ENCODE results near the gene GRK1.
"Not testable (repeated sequence)": the region's sequence is repeated elsewhere in the genome, so short reads cannot be mapped to it uniquely, and the experiment has no call there.

Gene GRK1

DNA sequence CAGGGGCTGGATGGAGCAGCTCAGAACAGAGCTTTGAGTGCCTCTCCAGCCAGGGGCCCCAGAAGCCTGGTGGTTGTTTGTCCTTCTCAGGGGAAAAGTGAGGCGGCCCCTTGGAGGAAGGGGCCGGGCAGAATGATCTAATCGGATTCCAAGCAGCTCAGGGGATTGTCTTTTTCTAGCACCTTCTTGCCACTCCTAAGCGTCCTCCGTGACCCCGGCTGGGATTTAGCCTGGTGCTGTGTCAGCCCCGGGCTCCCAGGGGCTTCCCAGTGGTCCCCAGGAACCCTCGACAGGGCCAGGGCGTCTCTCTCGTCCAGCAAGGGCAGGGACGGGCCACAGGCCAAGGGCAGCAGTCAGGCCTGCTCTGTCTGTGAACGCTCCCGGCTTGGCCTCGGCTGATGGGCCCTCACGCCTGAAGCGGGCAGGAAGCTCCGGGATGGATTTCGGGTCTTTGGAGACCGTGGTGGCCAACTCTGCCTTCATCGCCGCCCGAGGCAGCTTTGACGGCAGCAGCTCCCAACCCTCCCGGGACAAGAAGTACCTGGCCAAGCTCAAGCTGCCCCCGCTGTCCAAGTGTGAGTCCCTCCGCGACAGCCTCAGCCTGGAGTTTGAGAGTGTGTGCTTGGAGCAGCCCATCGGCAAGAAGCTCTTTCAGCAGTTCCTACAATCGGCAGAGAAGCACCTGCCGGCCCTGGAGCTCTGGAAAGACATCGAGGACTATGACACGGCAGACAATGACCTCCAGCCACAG is at the start of gene GRK1:
TSS of gene GRK1 (plus strand) at position 269 of the 751 bp plus-strand sequence. CDS start at position 437, 168 bp downstream.
- DNase-seq = no peak

DNA sequence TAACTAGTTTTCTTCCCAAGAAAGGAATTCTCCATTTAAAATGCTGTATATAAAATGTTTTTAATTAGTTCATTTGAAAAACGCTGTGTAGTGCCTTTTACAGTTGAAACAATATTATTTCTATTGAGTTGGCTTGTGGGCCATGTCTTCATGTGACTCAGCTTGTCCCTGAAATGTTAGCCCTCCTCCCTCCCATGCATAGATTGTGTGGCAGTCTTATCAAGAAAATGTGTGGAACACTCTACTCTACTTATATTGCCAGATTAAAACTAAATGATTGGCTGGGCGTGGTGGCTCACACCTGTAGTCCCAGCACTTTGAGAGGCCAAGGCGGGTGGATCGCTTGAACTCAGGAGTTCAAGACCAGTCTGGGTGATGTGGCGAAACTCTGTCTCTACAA is 49.1 kb upstream of the GRK1 start:
- no peak for DNase-seq

DNA sequence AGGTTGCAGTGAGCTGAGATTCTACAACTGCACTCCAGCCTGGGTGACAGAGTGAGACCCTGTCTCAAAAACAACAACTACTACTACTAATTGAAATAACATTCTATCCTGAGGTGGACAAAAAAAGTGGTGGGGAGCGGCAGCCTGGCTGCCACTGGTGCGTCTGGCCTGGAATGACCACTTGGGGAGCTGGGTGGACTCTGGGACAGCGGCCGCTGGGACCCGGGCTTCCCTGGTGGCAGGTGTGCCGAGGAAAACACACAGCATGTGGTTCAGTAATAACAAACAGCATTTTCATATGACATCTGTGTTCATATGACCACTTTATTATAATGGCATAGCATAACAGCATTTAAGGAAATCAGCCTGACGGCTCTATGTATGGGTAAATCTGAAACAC is 48.6 kb upstream of the GRK1 start:
- DNase-seq = peak in 1 of 3 experiments; percentile 50

DNA sequence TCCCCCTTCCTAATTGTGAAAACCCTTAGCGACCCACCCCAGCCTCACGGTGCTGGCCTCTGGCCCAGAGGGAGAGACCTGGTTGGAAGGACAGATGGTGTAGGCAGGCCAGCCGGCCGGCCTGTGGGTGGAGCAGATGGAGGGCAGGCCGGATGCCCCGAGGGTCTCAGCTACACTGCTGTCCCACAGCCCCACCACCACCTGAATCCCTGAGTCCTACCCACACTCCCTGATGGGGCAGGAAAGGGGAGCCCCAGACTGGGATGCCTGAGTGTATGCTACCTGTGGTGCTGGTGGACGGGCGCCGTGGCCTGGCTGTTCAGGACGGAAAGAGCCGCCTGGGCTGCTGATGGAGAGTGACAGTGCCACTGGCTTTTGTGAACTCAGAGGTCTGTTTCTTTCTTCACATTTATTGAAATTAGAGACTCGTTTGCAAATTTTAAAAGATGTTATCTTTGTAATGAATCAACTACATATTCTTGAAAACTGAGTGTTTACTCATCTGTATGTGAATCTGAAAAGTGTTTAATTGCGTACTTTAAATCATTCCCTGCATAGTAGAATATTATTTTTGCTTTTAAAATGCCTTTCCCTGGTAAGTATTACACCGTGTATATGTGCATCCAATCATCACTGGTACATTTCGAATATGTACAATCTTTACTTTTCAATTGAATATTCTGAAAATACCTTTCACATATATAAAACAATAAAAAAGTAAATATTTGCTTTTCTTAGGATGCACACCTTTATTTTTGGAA is 46.8 kb upstream of the GRK1 start:
- DNase-seq = no peak

DNA sequence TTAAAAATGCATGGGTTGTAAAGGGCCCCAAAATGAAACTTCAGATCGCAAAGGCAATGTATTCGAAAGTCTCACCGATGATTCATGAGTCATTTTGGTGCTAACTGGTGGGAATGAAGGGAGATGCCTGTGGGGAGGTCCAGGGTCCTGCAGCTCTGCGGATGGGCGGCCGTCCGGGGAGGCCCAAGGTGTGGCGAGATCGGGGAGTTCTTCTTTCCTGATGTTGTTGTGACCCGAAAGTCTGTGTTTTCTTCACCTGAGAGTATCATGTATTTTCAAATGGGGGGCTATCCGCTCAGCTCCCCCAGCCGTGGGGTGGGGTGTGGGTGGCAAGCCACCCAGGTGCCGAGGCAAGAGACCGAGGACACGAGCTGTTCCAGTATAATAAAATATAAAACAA is 46.0 kb upstream of the GRK1 start:
- no peak for DNase-seq

DNA sequence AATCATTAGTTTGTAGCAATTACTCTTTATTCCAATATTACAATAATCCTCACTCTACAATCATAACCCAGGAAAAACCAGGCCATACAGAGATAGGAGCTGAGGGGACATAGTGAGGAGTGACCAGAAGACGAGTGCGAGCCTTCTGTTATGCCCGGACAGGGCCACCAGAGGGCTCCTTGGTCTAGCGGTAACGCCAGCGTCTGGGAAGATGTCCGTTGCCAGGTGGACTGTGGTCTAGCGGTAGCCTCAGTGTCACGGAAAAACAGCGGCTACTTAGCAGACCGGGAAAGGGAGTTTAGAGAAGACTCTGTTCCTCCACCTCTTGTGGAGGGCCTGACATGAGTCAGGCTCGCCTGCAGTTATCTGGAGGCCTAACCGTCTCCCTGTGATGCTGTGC is 45.5 kb upstream of the GRK1 start:
- peak in 1 of 3 experiments; percentile 13 for DNase-seq

DNA sequence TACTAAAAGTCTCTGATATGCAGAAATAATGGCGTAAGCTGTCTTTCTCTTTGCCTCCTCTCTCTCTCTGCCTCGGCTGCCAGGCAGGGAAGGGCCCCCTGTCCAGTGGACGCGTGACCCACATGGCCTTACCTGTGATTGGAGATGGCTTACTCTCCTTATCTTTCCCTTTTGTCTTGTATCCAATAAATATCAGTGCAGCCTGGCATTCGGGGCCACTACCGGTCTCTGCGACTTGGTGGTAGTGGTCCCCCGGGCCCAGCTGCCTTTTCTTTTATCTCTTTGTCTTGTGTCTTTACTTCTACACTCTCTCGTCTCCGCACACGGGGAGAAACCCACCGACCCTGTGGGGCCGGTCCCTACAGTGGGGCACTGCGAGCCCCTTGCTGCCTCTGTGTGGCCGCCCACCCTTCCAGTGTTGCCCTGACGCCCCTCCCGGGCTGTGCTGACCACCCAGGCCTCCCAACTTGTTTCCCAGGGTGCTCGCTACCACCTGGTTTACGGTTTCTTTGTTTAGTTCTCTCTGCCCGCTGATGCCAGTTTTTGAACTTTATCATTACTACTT is 45.0 kb upstream of the GRK1 start:
- DNase-seq = not testable (repeated sequence)

DNA sequence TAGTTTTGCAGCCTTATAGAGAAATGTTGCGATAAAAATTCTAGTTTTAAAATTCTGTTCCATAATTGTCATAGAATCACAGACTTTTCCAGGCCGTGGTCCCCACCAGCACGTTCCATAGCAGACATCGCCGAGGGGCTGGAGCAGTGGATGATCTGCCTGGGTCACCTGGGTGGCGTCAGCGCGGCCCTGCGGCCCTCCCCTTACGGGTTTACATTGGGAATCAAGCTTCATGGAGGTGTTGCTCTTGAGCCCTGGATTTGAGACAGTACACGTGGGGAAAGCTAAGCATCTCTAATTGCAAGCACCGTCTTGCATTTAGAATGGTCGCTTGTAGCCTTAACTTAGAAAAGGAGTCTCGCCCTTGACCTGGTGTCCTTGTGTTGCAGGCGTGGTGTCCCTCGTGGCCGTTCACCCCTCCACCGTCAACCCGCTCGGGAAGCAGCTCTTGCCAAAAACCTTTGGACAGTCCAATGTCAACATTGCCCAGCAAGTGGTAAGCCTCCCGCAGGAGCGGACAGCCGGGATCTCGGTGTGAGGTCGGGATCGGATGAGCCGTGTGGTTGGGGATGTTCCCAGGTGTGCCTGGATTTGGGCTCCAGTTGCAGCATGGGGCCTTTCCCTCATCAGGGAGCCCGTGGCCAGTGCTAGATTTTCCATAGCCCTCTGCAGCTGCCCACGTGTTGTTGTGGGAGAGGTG is 44.1 kb upstream of the GRK1 start:
- DNase-seq = no peak

DNA sequence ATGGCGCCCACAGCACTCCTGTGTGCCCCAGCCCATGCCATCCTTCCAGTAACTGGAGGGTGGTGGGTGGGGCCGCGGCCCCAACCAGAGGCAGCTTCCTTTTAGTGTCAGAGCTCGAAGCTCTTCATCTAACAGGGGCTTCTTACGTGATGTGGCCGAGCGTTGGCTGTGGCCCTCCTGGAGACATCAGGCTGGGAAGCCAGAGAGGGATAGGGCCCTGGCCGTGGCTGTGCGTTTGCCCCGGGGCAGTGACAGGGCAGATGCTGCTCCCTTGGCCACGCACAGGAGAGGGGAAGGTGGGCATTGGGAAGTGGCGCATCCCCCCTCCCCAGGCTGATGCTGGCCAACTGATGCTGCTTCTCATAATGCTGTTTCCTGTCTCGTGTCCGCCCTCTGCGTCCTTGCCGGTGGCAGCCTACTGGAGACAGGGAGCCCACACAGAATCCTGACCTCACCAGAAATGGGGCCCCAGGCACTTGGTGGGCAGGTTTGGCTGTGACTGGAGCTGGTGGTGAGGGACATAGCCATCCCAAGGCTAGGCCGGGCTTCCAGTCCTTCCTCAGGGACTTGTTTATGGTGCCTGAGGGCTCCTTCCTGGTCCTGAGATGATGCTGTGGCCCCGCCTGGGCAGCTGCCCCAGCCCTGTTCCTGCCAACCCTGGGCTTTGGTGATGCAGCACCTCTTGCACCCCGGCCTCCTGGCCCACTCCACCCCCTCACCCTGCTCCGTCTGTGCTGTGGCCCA is 43.4 kb upstream of the GRK1 start:
- DNase-seq = no peak

DNA sequence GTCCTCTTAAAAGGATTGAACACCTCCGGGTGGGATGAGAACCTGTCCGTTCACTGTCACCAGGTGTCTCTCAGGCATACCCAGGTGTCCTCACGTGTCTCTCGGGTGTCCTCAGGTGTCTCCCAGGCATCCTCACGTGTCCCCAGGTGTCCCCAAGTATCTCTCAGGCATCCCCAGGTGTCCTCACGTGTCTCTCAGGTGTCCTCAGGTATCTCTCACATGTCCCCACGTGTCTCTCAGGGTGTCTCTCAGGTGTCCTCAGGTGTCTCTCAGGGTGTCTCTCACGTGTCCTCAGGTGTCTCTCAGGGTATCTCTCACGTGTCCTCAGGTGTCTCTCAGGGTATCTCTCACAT is 42.8 kb upstream of the GRK1 start:
- DNase-seq = no peak

DNA sequence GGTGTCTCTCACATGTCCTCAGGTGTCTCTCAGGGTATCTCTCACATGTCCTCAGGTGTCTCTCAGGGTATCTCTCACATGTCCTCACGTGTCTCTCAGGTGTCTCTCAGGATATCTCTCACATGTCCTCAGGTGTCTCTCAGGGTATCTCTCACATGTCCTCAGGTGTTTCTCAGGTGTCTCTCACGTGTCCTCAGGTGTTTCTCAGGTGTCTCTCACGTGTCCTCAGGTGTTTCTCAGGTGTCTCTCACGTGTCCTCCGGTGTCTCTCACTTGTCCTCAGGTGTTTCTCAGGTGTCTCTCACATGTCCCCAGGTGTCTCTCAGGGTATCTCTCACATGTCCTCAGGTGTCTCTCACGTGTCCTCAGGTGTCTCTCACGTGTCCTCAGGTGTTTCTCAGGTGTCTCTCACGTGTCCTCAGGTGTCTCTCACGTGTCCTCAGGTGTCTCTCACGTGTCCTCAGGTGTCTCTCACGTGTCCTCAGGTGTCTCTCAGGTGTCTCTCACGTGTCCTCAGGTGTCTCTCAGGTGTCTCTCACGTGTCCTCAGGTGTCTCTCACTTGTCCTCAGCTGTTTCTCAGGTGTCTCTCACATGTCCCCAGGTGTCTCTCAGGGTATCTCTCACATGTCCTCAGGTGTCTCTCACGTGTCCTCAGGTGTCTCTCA is 42.2 kb upstream of the GRK1 start:
- DNase-seq = not testable (repeated sequence)

DNA sequence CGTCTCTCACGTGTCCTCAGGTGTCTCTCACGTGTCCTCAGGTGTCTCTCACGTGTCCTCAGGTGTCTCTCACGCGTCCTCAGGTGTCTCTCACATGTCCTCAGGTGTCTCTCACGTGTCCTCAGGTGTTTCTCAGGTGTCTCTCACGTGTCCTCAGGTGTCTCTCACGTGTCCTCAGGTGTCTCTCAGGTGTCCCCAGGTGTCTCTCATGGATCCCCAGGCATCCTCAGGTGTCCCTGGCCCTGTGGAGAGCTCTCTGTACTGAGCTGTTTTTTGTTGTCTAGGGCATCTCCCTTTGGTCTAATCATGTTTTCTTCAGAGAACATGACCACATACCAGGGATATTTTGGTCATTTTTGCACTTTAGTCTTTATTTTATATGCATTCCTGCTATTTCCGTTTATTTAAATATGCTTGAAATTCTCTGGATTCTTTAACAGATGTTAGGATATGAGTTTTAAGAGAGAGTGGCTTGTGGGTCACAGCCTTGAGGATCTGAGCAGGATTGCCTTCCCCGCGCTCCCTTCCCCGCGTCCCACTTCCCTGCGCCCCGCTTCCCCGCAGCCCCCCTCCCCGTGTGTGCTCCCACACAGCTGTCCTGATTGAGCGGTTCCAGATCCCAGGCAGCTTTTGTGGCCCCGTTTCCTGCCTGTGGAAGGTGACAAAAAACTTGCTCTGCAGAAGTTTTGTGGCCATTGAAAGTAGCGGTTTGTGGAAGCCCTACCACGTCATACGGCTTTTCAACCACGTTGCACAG is 40.9 kb upstream of the GRK1 start:
- no peak for DNase-seq

DNA sequence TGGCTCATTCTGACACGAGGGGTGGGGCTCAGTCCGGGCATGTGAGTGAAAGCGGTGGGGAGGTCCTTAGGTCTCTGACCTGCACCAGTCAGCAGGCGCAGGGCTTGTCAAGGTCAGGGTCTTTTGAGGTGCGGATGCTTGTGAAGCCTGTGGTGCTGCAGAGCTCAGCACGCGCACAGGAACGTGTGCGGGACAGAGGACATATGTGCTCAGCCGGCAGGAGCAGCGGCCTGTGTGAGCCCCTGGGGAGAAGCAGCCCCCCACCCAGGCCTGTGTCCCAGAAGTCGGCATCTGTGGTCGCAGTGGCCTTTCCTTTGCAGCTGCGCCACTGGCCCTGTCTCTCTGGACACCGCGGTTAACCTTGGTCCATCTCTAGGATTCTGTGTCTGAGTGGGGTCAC is 39.9 kb upstream of the GRK1 start:
- DNase-seq = no peak

DNA sequence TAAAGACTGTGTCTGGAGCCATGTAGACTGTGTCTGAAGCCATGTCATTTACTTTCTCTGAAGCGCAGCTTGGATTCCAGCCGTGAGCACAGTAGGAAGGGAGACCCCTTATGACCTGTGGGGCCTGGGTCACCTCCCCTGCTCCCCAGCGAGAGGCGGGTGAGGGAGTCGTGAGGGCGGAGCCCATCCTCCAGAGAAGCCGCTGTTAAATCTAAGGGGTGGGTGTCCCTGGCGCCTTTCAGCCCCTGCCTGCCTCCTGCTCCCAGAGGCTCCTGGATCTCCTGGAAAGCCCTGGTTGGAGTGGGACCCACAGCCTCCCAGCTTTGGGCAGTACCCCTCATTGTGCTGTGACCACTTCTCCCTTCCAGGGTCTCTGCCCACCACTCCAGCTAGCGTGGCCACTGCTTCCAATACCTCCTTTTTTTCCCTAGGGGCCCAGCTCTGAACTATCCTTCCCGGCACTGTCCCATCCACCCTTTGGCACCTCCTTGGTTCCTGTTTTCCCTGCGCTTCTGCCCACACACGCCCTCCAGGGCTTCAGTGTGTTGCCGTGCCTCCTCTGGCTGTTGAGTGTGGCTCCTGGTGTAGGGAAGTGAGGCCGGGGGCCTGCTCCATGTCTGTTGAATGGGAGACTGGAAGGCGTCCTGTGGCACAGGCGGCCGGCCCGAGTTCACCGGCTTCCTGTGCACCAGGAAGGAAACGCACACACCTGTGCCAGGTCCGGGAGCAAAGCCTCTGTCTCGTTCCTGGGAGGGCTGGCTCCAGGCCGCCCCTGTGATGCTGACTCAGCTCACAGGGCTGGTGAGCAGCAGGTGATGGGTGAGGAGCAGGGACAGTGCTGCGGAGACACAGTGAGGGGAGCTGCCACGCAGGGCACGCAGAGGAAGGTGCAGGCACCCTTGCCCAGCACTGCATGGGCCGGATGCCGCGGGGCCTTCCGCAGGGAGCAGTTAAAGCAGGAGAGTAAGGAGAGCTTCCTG is 38.4 kb upstream of the GRK1 start:
- DNase-seq = peak in 2 of 3 experiments; percentile 50 to 70

DNA sequence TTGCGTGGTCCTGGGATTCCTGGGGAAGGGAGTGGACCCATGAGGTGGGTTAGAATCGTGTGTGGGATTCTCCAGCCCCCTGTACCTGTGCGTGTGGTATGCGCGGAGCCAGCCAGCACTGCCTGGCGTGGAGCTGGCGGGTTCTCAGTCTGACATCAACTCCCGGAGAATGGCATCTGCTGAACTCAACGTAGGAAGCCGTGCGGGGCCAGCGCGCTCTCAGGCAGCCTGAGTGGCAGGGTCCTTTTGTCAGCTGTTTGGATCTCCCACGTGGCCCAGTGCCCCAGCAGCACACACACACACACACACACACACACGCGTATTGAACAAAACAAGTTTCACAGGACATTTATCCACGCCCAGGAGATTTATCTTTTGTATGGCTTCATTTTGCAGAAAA is 37.2 kb upstream of the GRK1 start:
- peak in 2 of 3 experiments; percentile 90 to 95 for DNase-seq

DNA sequence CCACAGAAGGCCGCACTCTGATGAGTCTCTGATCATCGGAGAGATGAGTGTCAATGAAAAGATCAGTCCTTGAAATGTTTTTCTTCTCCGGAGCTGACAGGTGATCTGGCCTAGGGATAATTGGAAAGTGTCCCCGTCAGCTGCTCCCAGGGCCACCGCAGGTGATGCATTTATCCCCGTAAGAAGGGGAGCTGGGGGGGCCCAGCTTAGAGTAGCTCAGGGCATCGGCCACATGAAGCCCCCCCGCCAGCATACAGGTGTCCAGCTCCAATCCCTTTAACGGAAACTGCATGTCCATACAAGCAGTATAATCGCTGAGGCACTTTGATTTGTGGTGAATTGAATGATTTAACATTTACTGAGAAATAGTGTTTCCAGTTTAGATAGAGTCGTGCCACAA is 36.7 kb upstream of the GRK1 start:
- peak in 2 of 3 experiments; percentile 90 to 96 for DNase-seq

DNA sequence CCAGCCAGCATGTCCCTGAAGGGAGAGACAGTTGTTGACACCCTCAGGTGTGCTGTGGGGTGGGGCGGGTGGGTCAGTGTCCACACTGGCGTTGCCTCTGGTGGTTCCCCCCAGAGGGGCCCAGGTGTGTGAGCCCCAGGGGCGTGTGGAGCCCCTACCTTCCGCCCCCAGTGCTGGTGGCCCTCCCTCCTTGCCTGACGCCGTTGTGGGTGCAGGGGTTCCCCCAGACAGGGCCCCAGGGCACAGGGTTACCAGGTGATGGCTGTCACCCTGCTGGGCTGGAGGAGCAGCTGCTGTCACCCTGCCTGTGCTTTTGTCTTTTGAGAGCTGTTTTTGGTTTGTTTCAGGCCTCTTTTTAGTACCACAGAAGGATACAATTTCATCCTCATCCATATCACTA is 36.2 kb upstream of the GRK1 start:
- DNase-seq = peak in 2 of 3 experiments; percentile 90 to 96

DNA sequence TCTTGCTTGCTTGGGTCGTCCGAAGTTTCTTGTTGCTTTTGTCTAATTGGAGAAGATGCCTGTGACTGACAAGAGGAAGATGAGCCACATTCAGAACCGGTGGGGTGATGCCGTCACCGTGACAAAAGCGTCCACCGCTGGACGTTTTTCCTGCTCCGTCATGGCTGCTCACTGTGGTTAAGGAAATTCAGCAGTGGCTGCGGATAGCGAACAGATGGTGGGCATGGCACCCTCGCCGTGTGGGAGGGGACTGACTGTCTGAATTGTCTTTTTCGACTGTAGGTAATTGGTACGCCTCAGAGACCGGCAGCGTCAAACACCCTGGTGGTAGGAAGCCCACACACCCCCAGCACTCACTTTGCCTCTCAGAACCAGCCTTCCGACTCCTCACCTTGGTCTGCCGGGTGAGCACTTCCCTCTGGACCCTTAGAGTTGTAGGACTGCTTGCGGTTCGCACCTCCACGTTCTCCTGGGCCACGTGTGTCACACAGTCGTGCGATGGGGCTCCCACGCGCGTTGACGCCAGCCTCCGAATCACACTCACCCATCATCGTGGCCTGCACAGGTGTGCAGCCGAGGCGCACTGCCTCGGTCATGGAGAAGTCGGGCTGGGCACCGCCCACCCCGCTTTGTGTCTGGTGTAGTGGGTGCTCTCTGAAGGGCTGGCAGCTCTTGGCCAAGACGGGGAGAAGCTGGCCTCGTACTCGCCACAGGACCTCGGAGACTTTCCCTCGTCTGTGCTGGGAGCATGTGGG is 35.5 kb upstream of the GRK1 start:
- peak in 2 of 3 experiments; percentile 88 to 96 for DNase-seq

Measured in NCI-H1417 (cell line).